Left forelimb (tissue), 1 donor: Measurements from ENCODE around the gene UCK2.

ENCODE experiments used
- DNase-seq: peaks from one replicate; pipeline ENCODE4 v3.0.0-alpha.2; 2018; ENCODE audit warnings: low spot score

The UCK2 gene

DNA sequence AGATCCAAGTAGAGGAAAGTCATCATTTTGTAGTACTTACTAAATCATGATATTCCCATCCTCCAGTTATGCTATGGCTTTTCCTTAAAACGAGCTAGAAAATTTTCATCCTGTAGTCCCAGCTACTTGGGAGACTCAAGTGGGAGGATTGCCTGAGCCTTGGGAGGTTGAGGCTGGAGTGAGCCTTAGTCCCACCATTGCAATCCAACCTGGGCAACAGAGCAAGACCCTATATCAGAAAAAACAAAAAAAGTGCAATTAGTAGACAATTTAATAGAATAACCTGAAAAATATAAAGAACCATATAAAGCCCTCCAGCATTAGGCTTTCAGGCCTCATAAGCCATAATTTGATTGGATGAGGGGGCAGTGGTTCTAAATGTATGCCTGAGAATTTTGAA lies 6.8 kb downstream of the UCK2 start:
- DNase-seq: no peak

DNA sequence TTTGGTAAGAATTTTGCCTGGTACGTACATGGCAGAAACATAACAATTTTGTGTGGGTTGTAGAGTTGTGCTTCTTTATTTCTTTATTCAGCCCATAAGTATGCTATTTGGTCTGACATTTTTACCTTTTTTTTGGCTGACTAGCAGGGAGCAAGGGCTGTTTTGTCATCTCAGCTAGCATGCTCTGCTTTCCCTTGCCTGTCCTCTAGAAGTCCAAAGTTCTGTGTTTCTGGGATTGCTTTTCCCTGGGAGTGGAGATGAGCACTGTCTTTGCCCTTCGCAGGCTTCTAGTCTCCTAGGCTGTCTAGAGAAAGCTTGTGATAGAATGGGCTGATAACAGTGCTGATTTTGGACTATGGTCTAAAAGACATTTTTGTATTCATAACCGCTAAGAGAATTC lies 7.5 kb downstream of the UCK2 start:
- no peak for DNase-seq

DNA sequence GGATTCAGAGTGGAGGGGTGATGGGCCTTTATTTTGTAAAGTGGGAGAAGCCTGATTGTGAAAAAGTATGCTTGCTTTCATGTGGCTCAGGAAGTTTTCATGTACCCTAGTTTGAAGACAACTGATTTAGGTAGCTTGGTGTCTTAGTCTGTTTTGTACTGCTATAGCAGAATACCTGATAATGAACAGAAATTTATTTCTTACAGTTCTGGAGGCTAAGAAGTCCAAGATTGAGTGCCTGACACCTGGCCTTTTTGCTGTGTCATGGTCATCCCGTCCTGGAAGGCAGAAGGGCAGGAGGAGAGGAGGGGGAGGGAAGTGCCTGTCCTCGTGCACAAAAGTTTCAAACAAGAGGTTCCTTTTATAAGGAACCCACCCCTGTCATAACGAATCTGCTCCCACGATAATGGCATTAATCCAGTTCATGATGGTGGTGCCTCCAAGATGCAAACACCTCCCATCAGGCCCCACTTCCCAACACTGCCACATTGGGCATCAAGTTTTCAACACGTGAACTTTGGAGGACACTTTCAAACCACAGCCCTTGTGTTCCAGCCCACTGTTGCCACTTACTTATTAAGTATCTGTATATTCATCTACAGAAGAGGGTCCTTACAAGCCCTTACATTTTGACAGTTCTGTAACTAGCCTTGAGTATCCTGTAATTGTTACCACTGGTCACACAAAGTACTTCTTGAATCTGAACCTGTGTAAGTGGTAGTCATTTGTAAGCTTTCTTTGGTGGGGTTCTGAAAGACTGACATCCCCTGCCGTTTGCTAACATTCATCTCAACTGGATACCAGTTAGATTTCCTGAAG lies 9.5 kb downstream of the UCK2 start:
- no peak for DNase-seq

- DNase-seq: no peak
Measured at GRCh38 chr1:165837838-165838364, 10.5 kb downstream of the UCK2 start.

GRCh38 chr1:165840423-165840822 lies 13.0 kb downstream of the UCK2 start:
- no peak for DNase-seq

DNA sequence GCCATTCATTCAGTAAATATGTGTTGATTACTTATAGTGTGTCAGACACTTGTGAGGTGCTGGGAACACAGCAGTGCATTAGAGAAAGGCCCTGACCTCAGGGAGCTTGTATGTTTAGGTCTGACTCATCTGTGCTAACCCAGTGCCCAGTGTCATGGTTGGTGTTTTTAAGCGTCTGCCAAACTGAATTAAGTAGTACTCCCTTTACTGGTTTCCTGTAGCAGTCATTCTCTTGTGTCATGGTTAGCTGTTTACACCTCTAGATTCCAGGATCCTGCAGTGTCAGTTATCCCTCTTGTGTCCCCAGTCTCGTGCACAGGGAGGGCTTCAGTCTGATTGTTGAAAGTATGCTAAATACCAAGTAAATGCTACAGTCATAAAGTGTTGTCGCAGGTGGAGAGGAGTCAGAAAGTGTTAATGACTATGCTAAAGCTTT lies 14.2 kb downstream of the UCK2 start:
- DNase-seq: no peak

GRCh38 chr1:165842023-165842670 lies 14.7 kb downstream of the UCK2 start:
- no peak for DNase-seq

- DNase-seq: no peak
Measured at GRCh38 chr1:165842671-165843129, 15.3 kb downstream of the UCK2 start.

DNA sequence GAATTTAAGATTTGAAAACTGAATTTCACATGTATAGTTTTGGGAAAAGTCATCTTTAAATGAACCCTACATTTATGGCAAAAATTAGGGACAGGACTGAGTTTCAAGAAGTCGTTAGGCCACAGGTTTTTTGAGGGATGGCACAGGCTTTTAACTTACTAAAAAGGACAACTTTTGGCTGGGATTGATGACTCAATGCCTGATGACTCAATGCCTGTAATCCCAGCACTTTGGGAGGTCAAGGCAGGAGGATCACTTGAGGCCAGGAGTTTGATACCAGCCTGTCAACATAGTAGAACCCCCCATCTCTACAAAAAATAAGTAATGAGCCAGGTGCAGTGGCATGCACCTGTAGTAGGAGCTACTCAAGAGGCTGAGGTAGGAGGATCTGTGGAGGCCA lies 15.9 kb downstream of the UCK2 start:
- DNase-seq: no peak

DNA sequence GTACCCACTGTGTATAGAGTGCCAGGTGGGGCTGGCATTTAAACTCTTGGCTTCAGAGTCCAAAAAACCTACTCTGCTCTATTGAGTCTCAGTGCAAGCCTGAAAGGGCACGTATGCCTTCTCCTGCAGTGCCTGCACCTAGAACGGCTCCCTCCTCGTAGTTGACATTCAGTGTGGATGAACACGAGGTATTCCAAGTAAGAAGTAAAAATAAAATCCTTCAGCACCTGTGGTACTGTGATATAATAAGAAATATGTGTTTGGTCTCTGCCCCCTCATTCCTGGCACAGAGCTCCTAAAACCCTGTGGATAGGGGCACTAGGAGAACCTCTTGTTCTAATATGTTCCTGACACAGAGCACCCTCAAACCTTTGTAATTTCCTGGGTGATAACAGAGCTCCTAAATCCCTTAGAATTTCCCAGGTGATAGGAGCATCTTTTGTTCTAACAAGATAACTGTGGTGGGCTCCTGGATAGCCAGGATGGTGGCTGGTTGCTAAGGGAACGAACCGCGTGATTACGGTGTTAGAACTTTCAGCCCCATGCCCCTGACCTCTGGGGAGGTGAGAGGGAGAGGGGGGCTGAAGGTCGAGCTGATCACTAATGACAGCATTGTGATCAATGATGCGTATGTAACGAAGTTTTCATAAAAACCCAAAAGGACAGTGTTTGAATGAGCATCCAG lies 16.8 kb downstream of the UCK2 start:
- DNase-seq: no peak

DNA sequence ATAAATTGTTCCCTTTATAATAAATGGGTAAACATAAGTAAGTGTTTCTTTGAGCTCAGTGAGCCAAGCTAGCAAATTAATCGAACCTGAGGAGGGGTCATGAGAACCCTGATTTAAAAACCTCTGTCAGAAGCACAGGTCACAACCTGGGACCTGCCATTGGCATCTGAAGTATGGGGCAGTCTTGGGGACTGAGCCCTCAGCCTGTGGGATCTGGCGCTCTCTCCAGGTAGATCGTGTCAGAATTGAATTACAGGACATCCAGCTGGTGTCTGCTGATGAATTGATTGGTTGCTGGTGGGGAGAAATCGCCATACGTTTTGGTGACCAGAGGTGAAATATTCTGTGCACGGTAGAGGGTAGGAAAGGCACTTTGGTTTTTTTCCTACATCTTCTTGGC lies 17.5 kb downstream of the UCK2 start:
- DNase-seq: no peak

DNA sequence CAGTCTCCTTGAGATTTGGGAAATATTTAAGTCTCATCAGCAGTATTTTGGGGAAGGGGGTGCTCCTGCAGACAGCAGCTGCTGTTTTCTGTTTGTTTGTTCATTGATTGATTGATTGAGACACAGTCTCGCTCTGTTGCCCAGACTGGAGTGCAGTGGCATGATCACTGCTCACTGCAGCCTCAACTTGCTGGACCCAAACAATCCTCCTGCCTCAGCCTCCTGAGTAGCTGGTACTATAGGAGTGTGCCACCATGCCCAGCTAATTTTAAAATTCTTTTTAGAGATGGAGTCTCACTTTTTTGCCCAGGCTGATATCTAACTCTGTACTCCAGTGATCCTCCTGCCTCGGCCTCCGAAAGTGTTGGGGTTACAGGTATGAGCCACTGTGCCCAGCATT lies 18.2 kb downstream of the UCK2 start:
- DNase-seq: no peak

DNA sequence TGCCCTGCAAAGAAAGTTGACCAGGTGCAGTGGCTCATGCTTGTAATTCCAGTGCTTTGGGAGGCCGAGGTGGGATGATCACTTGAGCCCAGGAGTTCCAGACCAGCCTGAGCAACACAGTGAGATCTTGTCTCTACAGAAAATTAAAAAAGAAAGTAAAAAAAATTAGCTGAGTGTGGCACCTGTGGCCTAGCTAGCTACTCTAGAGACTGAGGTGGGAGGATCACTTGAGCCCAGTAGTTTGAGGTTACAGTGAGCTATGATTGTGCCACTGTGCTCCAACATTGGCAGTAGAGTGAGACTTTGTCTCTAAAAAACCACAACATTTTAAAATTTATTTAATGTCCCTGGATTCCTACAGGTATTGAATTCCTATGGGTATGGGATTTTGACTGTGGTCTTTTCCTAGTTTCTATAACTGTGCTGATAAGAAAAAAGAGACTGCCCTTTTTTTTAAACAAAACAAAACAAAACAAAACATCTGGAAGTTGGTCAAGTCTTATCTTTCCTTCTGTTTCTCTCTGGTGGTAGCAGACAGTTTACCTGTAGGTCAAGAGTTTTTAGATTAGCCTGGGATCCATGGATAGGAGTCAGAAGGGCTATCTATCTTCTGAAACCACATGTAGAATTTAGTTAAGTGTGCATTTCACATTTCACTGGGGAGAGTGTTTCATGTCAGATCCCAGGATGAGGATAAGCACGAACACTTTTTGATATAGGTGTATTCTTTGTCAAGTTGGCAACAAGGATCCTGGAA lies 18.8 kb downstream of the UCK2 start:
- DNase-seq: no peak

GRCh38 chr1:165847486-165847885 lies 20.1 kb downstream of the UCK2 start:
- DNase-seq: no peak

GRCh38 chr1:165849353-165850133 lies 22.1 kb downstream of the UCK2 start:
- no peak for DNase-seq

GRCh38 chr1:165851034-165851658 lies 23.7 kb downstream of the UCK2 start:
- DNase-seq: no peak

DNA sequence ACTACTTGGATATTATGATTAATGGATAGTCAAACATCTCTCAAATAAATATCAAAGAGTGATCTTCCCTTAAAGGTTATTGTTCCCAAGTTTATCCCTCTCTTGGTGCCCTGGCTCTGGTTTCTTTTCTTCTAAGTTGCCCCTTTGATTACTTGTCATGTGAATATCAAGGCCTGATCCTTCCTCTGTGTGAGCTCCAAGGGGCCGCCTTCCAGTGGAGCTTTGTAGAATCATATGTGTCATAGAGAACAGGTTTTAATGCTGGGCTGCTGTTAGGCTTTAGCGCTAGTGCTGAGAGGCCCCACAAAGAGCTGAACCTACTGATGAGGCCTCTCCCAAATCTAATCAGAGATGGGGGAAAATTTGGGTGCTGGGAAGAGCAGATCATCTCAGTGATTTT lies 25.5 kb downstream of the UCK2 start:
- no peak for DNase-seq

DNA sequence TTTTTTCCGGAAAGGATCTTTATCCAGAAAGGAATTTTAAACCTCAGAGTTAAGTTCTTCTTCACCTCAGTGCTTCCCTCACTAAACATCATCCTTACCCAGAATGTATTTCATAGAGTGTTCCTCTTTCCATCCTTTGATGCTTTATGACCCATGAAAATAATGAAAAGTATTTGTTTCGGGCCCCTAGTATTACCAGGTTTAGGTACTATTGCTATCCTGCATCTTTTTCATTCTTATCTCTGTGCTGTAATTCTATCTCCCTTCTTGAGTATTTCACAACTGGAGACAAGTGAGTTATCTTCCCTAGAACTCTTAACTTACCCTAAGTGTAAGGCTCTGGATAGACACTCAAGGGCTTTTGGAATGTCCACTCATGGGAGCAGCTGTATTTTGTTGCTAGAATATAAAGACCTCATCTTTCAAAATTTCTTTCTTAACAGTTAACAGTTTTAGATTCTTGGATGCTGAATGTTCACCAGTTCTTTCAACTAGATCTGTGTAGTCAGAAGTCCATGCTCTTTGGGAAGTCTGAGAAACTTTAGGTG lies 26.2 kb downstream of the UCK2 start:
- DNase-seq: no peak

DNA sequence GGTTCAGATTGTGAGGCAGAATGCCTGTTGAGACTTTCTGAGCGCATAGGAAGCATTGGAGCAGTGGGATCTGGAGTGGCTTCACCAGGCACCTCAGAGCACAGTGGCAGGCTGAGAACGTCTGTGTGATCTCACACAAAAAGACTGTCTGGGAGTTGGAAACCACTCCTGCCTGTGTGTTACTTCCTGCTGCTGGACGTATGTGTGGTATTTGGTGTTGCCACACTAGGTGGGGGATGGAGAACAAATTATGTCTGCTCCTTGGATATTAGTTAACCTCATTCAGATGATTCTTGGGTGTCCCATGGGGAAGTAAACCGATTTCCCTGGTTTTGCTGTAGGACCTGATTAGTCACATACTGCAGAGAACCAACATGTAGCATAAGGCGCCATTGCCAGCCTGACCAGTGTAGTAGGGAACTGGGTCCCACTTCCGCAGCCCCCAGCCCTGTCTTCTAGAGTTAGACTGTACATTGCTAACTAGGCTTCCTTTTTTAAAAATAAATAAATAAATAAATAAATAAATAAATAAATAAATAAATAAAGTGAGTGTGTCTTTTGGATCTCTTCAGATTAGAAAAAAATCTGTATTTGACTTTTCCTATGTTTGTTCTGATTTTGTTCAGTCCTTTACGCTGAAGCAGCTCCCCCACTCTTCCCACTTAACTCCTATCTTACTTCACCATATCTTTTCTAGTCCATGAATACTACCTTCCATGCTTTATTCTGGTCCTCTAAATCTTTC lies 26.9 kb downstream of the UCK2 start:
- no peak for DNase-seq
